GM19238 (cell line): ENCODE results near the gene ARHGAP23.
"Not testable (repeated sequence)": the region's sequence is repeated elsewhere in the genome, so short reads cannot be mapped to it uniquely, and the experiment has no call there.

Experiments
- DNase-seq: peaks from one replicate; pipeline ENCODE4 v3.0.0; 2011; ENCODE audit warnings: low spot score; ENCODE audit not compliant: insufficient read length

The ARHGAP23 gene

DNA sequence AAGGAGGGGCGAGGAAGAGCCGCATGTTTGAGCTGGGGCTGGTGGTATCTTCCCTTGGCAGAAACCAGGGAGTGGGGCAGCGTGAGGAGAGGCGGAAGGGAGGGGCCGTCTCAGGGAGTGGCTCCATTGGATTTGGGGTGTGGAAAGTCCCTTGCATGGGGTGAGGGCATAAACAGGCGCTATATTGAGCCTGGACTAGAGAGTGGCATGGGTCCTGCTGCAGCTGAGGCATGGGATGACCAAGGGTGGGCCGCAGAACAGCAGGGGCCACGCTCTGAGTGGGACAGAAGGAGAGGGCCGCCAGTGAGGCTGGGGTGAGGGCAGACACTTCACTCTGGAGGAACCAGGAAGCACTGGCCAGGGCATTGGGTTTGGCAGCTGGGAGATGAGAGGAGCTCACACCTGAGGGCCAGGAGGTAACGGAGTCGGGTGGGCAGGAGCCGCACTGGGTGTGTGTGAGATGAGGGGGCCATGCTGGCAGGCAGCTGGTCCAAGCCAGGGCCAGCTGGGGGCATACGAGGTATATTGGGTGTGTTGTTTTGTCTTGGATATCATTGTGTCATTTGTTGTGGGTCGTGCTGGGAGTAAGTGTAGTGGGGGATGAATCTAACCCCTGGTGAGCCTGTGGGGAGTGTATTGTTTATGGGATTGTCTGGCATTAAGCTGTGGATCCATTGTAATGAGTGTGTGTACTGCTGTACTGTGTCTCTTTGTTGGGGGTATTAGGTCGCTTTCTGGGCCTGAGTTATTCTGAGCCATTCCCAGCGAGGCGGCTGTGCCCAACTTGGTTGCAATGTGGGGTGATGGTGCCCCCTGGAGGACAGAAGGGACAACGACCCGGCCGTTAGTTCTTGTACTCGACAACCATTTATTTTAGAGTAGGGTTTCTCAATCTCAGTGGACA, 56.2 kb downstream of the ARHGAP23 start:
- not testable (repeated sequence) for DNase-seq

DNA sequence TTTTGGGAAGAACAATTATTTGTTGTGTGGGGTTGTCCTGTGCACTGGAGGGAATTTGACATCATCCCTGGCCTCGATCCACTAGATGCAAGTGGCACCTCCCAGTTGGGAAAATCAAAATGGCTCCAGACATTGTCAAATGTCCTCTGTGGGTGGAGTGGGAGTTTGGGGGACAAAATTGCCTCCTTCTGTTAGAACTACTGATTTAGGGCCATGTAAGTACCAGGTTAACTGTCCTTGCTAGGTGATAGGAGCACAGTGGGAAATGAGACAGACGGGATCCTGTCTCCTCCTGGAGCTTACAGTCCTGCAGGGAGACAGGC, 56.8 kb downstream of the ARHGAP23 start:
- no peak for DNase-seq

DNA sequence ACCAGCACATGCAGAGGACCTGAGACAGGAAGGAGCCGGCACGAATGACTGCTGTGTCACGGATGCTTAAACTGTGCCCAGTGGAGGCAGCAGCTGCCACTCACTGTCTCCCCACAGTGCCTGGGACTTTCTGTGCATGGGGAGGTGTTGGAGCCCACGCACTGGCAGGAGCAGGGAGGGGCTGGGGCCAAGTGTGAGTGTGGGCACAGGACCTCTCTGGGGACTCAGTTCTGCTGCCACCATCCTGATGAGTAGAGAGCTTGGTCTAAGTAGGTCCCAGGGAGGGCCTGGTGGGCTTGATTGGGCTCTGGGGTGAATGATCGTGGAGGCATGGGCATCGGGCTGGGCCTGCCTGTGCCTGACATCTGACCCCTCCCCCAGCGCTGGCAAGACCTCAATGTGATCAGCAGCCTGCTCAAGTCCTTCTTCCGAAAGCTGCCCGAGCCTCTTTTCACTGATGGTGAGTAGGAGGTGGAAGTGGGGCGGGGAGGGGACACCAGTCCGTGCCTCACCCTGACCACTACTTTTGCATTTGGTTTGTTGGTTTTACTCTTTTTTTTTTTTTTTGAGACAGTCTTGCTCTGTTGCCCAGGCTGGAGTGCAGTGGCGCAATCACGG, 57.5 kb downstream of the ARHGAP23 start:
- not testable (repeated sequence) for DNase-seq

DNA sequence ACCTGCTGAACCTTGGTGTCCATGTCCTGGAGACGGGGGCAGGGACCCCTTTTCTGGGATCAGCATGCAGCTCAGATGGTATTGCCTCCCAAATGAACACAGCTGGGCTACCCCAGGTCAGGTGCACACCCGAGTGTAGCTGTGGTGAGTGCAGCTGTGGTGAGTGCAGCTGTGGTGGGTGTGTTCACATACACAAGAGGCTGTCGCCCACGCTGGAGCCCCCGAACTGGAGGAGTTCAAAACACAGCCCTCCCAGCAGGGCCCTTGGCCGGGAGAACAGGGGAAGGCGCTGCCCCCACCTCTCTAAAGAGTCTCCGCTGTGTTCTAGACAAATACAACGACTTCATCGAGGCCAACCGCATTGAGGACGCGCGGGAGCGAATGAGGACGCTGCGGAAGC, 61.5 kb downstream of the ARHGAP23 start:
- not testable (repeated sequence) for DNase-seq

DNA sequence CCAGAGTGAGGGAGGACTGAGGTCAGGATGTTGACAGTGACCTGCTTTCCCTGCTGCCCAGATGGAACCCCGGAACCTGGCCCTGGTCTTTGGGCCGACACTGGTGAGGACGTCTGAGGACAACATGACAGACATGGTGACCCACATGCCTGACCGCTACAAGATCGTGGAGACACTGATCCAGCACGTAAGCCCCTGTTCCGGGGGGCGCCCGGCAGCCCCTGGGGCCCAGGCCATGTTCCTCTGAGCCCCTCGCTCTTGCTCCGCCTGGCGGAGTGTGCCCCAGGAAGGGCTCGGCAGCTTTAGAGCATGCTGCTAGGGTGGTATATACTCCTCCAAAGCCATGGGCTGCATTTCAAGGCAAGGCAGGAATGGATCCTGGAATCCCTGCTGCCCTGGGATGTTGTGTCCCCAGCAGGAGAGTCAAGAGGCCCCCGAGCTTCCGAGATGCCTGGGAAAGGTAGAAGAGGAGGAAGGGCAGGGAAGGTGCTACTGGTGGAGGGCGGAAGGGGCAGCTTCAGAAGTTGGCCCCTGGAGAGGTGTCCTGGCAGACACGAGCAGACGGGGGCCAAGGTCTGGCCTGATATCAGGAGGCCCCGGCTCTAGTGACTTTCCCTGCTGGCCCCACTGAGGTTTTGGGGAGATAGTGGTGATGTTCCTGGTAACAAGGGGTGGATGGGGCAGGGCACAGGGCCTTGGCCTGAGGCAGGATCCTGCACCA, 63.2 kb downstream of the ARHGAP23 start:
- not testable (repeated sequence) for DNase-seq

DNA sequence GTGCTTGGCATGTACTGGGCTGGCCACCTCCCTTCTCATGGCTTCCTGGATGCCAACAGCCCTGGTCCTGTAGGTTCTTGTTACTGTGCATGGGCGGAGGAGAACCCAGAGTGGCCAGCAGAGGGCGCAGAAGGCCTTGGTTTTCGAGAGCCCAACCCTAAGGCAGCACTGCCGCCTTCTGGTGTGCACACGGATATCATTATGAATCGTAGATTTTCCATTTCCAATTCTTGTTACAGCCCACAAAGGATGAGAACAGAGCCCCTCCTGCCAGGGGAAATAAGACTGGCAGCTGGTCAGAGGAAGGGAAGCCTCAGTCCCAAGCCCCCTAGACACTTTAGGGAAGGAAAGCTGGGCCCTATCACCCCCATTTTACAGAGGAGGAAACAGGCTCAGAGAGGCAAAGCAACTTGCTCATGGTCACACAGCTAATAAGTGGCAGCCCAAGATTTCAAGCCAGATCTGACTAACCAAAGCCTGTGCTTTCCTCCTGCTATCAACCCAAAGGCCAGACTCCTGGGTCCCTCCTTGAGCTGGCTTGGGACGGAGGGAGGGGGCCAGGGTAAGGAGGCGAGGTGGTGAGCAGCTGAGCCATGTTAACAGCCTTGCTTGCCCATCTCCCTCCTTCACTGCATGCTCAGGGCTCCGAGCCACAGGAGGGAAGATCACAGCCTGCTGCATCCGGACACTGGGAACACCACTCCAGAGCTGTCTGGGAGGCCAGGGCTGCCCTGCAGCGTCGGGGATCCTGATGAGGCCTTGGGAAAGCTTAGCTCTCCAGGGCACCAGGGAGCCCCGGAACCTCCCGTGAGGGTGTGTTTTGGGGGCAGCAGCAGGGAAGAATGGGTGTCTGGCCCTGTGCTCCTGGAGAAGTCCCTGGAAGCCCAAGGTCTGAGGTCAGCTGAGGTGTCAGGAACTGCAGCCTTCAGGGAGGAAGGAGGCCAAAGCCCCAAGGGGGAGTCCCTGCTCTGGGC, 64.1 kb downstream of the ARHGAP23 start:
- peak; percentile 69 for DNase-seq

DNA sequence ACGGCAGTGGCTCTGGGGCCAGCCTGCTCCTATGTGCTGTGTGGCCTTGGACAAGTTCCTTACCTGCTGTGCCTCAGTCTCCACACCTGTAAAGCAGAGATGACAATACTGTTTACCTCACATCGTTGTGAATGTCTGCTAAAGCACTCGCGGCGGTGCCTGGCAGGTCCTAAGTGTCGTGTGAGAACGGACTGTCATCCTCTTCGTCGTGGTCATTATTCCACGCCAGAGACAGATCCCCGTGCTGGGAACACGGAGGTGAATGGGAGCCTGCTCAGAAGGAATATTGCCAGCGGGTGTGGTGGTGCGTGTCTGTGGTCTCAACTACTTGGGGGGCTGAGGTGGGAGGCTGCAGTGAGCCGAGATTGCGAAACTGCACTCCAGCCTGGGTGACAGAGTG, 65.9 kb downstream of the ARHGAP23 start:
- DNase-seq = not testable (repeated sequence)

DNA sequence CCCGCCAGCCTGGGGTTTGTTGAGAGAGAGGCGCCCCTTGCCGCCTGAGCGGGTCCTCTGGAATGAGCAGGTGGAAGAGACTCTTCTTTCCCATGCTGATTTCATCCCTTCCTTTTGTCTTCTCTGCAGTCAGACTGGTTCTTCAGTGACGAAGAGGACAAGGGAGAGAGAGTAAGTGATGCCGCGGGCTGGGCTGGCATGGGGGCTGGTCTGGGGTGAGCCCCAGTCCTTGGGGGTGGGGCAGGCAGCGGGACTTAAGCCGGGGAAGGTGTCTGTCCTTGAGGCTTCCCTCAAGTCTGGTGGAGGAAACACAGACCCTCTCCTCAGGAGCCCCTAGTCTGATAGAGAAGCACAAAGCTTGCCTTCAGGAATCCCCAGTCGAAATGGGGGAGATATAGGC, 69.4 kb downstream of the ARHGAP23 start:
- DNase-seq = not testable (repeated sequence)

DNA sequence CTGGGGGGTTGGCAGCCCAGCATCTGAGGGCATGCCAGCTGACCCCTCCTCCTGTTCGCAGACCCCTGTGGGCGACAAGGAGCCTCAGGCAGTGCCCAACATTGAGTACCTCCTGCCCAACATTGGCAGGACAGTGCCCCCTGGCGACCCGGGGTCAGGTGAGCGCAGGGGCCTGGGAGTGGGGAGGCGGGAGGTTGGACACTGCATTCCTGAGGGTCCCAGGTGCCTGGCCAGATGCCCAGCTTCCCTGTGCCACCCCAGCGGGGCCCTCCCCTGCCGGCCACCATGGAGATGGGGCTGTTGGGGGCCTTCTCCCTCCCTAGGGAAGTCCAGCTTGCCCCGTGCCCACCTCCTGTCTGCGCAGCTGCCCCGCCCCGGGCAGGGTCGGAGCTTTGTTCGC, 70.1 kb downstream of the ARHGAP23 start:
- DNase-seq = no peak

DNA sequence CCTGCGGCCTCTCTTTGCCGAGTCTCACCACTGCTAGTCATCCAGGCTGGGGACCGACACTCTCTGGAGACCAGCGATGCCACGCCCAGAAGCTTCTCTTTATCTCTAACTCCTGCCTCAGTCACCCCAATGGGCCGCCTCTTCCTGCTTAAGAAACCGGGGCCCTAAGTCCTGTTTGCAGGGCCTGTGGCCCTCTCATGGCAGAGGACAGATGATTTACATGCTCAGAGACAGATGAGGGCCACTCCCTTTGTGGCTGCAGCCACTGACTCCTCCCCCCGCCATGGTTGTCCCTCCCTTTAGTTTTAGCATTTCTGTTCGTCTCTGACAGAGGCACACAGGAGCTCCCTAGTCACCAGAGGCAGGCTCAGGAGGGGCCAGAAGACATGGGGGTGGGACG, 71.0 kb downstream of the ARHGAP23 start:
- DNase-seq = not testable (repeated sequence)

DNA sequence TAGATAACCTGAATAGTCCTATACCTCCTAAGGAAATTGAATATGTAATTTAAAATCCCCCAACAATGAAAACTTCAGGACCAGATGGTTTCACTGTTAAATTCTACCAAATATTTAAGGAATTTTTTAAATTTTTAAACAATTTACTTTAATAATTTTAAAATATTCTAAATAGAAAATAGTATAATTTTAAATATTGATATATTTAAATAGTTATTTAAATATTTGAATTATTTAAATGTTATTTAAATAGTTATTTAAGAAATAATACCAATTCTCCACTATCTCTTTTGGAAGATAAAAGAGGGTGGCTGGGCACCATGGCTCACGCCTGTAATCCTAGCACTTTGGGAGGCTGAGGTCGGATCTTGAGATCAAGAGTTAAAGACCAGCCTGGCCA, 73.5 kb downstream of the ARHGAP23 start:
- DNase-seq = not testable (repeated sequence)

DNA sequence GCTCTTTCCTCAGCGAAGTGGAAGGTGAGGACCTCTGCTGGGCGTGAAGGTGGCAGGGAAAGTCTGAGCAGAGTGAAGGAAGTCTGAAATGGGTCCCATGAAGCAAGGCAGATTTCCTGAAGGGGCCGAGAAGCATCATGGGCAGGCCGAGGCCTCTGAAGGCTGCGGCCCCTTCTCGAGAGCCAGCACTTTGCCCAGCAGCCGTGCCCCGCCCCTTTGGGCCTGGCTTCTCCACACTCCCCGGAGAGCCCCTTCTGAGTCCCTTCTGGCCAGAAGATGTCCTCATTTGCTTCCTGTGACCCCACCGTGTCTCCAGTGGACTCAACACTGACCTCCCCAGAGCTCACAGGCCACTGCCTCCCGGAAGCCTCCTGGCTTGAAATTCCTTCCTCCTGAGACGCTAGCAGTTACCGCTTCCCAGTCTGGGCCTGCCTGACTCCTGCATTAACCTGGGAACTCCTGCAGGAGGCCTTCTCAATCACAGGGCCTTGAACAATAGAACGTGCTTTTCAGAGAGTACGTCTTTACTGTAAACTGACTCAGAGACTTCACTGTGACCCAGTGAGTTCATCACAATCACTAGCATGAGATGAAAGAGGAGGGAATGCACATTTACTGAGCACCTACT, 75.1 kb downstream of the ARHGAP23 start:
- DNase-seq = not testable (repeated sequence)

DNA sequence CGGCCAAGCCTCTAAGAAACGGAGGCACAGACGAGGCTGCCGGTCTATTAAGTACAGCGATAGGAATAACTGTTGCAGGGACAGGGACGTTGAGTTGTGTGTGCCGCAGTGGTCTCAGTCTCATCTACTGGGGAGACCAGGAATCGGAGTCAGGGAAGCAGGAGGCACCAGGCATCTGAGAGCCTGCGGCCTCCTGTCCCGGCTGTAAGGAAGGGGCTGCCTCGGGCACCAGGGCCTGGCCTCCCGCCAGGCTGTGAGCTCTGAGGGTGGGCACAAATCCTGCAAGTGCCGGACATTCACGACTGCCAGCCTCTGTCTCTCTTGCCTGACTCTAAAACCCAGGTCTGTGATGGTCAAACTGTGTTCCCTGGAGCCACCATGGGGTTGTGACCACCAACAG, 76.0 kb downstream of the ARHGAP23 start:
- no peak for DNase-seq

DNA sequence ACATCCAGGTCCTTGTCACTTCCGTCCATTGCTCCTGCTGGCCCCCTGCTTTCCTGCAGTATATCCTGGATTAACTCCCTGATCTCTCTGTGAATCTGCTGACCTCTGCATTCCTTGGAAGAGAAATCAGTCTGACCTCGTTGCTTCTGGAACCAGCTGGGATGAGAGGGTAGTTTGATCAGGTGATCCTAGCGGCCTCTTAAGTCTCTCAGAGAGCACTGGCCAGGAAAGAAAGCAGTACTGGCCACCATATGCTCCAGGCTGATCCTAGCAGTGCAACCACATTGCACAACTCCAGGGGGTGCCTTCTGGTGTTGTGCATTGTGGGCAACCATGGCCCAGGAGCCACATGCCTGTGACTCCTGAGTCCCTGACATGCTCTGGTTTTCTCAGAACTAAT, 79.2 kb downstream of the ARHGAP23 start:
- DNase-seq = no peak

DNA sequence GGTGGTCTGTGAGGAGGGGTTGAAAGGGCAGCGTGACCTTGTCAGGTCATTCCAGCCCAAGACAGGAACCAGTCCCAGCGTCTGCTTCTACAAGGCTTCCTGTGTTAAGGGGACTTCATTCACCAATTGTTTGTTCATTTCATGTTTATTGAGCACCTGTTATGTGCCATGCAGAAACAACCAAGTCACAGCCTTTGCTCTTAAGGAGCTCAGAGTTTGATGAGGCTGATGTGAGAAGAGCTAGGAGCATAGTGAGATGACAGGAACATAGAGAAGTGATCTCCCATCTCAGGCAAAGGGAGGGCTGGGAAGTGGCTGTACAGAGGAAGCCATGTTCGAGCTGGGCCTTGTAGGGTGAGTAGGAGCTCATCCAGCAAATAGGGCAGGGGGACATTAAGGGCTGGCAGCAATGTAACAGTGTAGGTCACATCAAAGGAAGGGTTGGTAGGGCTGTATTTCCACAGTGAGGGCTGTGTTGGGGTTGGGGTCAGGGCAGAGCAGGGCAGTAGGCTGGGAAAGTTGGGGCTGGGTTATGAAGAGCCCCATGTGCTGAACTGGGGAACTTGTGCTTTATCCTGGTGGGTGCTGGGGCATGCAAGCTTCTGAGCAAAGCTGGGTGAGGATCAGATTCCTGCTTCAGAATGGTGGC, 79.8 kb downstream of the ARHGAP23 start:
- no peak for DNase-seq

DNA sequence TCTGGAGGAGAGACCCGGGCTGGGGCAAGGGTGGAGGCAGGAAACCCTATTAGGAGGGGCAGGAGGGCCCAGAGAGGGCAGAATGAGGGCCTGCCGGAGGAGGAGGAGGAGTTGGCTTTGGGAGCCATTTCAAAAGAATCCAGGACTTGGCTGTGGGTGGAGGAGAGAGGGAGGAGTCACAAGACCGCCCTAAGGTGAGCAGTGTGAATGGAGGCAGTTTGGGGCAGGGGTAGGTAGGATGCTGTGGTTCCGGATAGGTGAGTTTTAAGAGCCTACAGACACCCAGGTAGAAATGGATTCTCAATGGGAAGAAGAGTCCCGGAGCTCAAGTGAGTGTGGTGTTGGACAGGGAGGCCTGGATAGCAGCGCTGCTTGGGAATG, 80.3 kb downstream of the ARHGAP23 start:
- DNase-seq = no peak

DNA sequence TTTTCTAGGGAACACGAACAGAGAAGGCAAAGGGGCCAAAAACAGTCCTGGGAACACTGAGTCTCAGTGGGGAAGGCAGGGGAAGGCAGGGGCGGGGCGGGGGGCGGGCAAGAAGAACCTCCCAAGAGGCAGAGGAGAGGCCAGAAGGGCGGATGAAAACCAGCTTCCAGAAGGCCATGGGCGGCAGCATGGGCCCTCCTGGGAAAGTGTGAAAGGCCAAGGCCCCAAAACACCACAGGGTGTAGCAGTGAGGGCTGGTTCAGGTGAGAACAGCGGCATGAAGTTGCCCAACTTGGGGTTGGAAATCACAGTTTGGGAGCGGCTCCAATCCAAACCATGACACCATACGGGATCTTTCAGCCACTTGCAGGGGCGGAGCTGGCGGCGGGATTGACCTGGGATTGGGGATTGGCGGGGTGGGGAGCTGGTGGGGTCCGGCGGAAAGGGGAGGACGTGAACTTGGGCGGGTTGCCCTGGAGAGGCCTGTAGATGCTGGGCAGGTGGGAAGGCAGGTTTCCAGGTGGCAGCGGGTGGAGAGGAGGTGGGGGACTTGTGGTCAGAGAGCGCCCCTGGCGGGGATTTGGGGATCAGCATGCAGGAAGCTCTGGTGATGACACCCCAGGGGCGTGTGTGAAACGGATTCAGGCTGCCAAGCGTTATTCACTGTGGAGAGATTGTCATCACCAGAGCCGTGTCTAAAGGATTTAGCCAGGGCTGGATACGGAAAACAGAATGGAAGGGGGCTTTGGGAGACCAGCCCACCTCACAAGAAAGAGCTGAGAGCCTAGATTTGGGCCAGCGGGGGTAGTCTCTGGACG, 80.9 kb downstream of the ARHGAP23 start:
- DNase-seq = peak; percentile 75

DNA sequence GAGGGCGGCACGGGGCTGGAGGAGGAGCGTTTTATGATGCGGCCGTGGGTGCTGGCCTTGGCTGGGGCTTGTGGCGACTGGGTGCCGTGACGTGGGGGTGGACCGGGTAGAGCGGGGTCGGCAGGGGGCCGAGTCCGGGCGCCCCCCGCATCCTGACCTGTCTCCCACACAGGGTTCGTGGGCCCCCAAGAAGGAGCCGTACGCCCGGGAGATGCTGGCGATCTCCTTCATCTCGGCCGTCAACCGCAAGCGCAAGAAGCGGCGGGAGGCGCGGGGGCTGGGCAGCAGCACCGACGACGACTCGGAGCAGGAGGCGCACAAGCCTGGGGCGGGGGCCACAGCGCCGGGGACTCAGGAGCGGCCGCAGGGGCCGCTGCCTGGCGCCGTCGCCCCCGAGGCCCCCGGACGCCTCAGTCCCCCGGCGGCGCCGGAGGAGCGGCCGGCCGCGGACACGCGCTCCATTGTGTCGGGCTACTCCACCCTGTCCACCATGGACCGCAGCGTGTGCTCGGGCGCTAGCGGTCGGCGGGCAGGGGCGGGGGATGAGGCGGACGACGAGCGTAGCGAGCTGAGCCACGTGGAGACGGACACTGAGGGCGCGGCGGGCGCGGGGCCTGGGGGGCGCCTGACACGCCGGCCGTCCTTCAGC, 81.6 kb downstream of the ARHGAP23 start:
- DNase-seq = no peak
